Right lobe of liver (tissue), 4 donors: Measurements from ENCODE around the gene MARK4.

Experiments
- CTCF ChIP-seq, 4 donors: fragments of 200-600 bp in 3 of 4; fragments of 450-650 bp in 1 of 4; IDR thresholded peaks; one replicate each; pipeline versions ENCODE4 v1.5.1 to v1.8.0; 2016 to 2022; ENCODE audit warnings: antibody characterized with exemption in 4 of 4, mild to moderate bottlenecking in 2 of 4
- POLR2A ChIP-seq: fragments of 450-650 bp; IDR thresholded peaks from one replicate; pipeline ENCODE4 v1.6.1; 2017; ENCODE audit warnings: antibody characterized with exemption, mild to moderate bottlenecking
- donor health status: DM: no; HTN: no; CAD: no.
- donor health status: DM: no; HTN: no; CAD: no.
- donor health status: DM: no; HTN: yes; CAD: no.

GRCh38 chr19:45218426-45218825, 32.6 kb upstream of the MARK4 start:
- TF ChIP-seq CTCF (IDR thresholded peaks at IDR 0.05) (no peak), POLR2A (no peak)
